NCI-H2227 (cell line): ENCODE results near the gene ATP6V0E1.
"Not testable (repeated sequence)": the region's sequence is repeated elsewhere in the genome, so short reads cannot be mapped to it uniquely, and the experiment has no call there.

Experiments used
- DNase-seq: peaks from one replicate; lab custom pipeline; 2025; ENCODE audit not compliant: unreplicated experiment; lab: John Stamatoyannopoulos, UW

The ATP6V0E1 gene

DNA sequence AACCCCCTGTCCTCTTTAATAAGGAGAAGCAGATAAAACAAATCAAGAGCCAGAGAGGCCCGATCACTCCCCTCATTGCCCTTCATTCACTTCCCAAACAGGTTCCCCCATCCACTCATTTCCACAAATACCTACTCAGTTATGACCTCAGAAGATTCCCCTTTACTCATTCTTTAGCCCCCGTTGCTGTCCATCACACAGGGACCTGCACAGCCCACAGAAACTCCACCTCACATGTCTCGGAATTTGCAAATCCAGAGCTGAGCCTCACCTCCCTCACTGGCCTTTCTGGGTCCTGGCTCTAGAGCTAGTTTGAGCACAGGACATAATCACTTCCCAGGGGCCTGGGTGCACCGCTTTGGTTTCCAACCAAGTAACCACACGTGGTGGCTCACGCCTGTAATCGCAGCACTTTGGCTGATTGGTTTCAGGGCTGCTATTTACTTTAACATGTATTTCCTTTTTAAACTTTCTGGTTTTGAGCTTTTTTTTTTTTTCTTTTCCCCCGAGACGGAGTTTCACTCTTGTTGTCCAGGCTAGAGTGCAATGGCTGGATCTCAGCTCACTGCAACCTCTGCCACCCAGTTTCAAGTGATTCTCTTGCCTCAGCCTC is 17.8 kb downstream of the ATP6V0E1 start:
- DNase-seq, result no peak

DNA sequence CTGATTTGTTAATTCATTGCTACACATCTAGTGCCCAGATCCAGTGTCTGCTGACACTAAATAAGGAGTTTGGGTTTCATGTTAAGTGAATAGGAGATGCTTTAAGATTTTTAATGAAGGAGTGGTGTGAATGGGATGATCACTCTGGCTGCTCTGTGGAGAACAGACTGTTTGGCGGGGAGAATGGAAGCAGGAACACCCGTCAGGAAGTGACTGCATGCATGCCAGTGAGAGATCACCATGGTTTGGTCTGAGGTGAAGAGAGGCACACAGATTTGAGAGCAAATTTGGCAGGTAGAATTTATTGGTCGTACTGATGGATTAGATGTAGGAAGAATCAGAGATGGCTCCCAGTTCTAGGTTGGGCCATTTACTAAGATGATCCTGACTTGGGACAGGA is 19.8 kb downstream of the ATP6V0E1 start:
- DNase-seq, result no peak

- no peak for DNase-seq
Measured at GRCh38 chr5:173004013-173004412, 20.4 kb downstream of the ATP6V0E1 start.

- DNase-seq, result no peak
Measured at GRCh38 chr5:173004447-173004846, 20.9 kb downstream of the ATP6V0E1 start.

- no peak for DNase-seq
Measured at GRCh38 chr5:173010021-173010420, 26.4 kb downstream of the ATP6V0E1 start.

GRCh38 chr5:173010547-173011464 is 27.2 kb downstream of the ATP6V0E1 start:
- DNase-seq, result no peak

DNA sequence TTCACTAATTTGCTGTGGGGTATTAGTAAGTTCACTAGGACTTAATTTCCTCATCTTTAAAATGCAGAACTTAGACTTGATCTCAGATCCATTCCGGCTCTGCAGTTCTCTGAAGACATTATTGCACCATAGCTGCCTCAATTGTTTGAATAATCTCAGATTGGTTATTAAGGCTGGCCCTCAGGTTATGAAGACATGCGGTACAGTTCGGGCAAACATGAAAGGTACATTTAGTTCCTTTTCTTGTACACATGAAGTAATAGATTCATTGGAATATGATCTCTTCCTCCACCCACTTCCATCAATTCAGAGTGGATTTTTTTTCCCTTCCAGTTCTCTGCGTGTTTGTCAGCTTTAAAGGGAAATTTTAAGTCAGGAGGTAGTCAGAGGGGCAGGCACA is 28.0 kb downstream of the ATP6V0E1 start:
- DNase-seq, result no peak

DNA sequence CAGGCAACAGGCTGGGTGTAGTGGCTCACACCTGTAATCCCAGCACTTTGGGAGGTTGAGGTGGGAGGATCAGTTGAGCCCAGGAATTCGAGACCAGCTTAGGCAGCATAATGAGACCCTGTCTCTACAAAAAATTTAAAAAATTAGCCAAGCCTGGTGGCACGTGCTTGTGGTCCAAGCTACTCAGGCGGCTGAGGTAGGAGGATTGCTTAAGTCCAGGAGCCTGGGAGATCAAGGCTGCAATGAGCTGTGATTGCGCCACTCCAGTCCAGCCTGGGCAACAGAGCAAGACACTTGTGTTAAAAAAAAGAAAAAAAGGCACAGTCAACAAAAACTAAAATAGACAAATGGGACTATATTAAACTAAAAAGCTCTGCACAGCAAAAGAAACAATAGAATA is 29.3 kb downstream of the ATP6V0E1 start:
- no peak for DNase-seq

DNA sequence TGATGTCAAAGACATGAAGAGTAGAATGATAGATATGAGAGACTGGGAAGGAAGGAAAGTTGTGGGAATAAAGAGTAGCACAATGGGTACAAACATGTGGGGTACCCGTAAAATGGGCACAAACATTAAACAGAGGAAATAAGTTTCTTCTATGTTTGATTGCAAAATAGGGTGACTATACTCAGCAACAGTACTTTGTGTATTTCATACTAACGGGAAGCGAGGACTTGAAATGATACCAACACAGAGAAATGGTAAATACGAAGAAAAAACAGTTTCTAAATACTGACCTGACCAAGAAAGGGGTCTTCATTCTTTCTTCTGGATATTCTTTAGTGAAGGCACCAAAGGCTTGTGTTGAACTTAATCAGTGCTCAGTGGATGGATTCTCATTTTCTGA is 31.1 kb downstream of the ATP6V0E1 start:
- DNase-seq, result no peak

DNA sequence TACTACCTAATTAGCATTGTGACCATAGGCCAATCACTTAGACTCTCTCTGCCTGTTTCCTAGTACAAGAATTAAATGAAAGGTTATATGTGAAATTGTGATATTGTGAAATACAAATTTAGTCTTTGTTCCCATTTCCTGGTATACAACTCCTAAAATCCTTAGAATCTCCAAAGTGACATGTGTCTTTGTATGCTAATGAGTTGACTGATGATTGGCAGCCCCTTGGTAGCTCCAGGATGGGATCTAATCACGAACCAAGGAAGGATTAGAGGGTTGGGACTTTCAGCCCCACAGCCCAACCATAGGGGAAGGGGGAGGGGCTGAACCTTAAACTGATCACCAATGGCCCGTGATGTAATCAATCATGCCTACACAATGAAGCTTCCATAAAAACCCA is 31.6 kb downstream of the ATP6V0E1 start:
- no peak for DNase-seq

- no peak for DNase-seq
Measured at GRCh38 chr5:173015598-173016455, 32.3 kb downstream of the ATP6V0E1 start.

DNA sequence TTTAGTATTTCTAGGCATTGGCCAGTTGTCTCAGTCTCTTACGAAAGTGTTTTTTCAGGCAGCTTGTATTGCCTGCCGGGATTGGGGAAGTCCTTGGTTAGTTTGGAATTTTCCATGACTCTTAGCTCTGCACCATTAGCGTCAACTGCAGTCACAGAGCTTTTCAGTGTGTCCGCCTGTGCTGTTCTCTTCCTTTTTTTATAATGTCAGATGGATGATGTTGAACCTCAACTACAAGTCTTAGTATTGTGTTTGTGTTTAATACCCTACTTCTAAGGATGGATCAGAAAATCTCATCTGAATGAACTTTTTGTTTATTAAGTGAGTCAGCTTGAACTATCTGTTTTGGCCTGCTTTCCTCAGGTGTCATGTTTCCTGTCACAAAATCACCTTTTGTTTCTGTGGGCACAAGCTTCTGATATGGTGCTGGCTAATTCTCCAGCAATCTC is 33.1 kb downstream of the ATP6V0E1 start:
- no peak for DNase-seq

DNA sequence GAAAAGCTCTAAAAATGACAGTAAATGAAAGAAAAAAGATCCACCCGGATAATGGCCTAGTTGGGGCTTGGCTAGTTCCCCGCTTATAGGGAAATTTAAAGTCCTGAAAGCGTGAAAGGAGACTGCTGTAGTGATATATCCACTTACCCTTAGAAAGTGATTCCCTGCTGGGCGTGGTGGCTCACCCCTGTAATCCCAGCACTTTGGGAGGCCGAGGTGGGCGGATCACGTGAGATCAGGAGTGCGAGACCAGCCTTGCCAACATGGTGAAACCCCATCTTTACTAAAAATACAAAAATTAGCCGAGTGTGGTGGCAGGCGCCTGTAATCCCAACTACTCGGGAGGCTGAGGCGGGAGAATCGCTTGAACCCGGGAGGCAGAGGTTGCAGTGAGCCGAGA is 33.5 kb downstream of the ATP6V0E1 start:
- not testable (repeated sequence) for DNase-seq

GRCh38 chr5:173018358-173018757 is 34.8 kb downstream of the ATP6V0E1 start:
- DNase-seq, result no peak

GRCh38 chr5:173020154-173020581 is 36.6 kb downstream of the ATP6V0E1 start:
- no peak for DNase-seq

GRCh38 chr5:173020643-173021042 is 37.1 kb downstream of the ATP6V0E1 start:
- DNase-seq, result no peak

- no peak for DNase-seq
Measured at GRCh38 chr5:173025651-173026050, 42.1 kb downstream of the ATP6V0E1 start.

GRCh38 chr5:173027905-173028304 is 44.3 kb downstream of the ATP6V0E1 start:
- DNase-seq, result no peak

DNA sequence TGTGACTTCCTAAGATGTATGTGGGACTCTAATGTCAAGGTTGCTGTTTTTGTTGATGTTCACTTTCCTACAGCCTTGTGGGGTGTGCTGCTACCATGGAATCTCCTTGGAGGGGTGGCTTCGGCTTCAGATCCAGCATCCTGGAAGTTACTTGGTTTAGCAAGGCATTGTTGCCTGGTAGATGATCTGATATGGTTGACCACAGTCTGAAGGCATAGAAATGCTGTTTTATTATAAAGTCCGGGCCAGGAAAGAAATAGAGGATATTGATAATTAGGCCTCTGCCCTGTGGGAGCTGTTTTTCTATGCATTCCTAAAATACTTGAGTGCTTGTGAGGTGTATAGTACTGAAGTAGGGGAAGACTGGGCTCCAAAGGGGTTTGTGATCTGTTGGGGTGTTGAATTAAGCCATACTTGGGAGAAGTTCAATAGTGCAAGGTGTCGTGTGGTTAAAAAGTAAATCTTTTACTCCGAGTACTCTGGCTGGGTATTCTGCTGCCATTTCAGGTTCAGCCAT is 45.3 kb downstream of the ATP6V0E1 start:
- DNase-seq, result no peak

- no peak for DNase-seq
Measured at GRCh38 chr5:173029499-173029921, 45.9 kb downstream of the ATP6V0E1 start.

- DNase-seq, result not testable (repeated sequence)
Measured at GRCh38 chr5:173032096-173032495, 48.5 kb downstream of the ATP6V0E1 start.
